WERI-Rb-1 (cell line): ENCODE results near the gene HSDL2.

Experiments
- DNase-seq: peaks from one replicate; pipeline ENCODE4 v3.0.0-alpha.2; 2020
- H3K27ac ChIP-seq: fragments of 250-450 bp; sonication (Bioruptor Pico); 2 replicates; pipeline ENCODE4 v1.5.1; 2020; ENCODE audit warnings: mild to moderate bottlenecking, moderate library complexity
- H3K27me3 ChIP-seq: fragments of 250-450 bp; sonication (Bioruptor Pico); 2 replicates; pipeline ENCODE4 v1.5.1; 2021; ENCODE audit warnings: mild to moderate bottlenecking, low read depth, moderate library complexity; ENCODE audit not compliant: insufficient read depth, severe bottlenecking
- H3K36me3 ChIP-seq: fragments of 250-450 bp; sonication (Bioruptor Pico); 2 replicates; pipeline ENCODE4 v1.5.1; 2020; ENCODE audit warnings: mild to moderate bottlenecking, moderate library complexity
- H3K4me3 ChIP-seq: 2 replicates; pipeline ENCODE4 v1.5.1; 2011; ENCODE audit warnings: low read depth, mild to moderate bottlenecking, control low read depth, low read length
- H3K9me3 ChIP-seq: fragments of 250-450 bp; sonication (Bioruptor Pico); 2 replicates; pipeline ENCODE4 v1.5.1; 2021; ENCODE audit warnings: mild to moderate bottlenecking, moderate library complexity; ENCODE audit not compliant: severe bottlenecking
- TF ChIP-seq, protein P1 (sequence below): IDR thresholded peaks from 2 replicates; pipeline ENCODE4 v1.5.1; 2011; ENCODE audit warnings: low read depth, mild to moderate bottlenecking, control low read depth, inconsistent platforms, low read length

HSDL2 gene

DNA sequence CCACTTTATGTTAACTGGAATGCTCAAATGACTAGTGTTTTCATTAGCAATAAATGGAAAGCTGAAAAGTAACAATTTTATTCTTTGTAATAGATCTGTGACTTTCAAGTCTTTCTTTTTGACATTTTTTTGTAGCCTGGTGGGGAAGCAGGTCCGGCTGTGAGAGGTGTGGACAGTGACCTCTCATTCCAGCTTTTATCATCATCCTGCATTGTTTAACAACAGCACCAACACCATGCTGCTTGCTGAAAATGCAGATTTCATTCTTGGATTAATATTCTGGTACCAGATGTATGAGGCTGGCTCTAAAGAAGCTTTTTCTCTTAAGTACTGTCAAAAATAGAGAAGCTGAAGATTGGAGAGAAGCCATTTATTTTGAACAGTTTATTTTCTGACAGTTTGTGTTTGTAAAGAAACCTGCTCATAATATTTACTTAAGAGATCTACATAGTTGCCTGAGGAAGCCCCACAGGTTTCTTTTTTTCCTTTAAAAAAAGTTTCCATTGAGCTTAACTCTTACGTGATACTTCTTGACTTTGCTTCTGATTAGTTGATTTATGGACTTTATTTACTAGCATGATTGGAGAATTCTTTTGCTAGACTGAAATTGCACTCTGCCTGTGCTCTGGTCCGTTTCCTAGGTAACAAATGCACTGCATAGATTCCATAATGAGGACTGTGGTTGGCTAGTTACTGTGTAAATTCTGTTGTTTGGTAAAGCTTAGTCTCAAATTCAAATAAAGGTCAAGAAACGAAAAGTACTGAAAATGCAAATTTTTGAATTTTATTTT, 110.2 kb downstream of the HSDL2 start:
- peaks cover 5% of the 10 kb centered on the region for H3K9me3 ChIP-seq
- H3K27ac ChIP-seq, result no peak overlapping the region

DNA sequence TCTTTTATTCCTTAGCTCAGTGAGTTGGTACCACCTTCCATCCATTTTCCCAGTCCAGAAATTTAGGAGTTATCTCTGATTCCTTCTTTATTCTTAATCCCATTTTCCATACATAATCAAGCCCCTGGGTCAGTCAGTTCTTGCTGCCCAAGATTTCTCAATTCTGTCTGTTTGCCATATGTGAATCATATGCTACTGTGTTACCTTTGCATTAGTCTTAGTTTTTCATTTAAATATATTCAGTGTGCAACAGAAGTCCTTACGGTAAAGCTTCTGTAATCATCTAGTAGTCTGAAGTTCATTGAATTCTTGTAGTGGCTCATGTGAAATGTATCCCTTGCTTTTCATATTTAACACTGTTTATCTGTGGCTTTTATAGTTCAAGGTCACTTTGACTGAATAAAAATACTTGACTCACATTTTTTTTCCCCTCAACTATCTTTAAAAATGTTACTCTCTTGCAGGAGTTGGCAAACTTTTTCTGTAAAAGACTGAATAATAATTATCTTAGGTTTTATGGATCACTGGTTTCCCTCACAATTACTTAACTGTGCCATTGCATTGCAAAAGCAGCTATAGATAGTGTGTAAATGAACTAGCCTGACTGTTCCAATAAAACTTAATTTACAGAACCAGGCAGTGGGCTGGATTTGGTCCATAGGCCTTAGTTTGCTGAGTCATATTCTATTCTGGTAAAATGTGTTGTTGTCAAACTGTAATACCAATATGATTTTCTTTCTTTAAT, 113.7 kb downstream of the HSDL2 start:
- Histone ChIP-seq H3K27me3 (no peaks in the 10 kb centered on the region), H3K27ac (no peak overlapping the region), H3K4me3 (no peak overlapping the region), H3K9me3 (peaks cover 5% of the 10 kb centered on the region), H3K36me3 (peaks cover 40% of the 10 kb centered on the region)
- no peak for DNase-seq
- TF ChIP-seq, protein P1, sequence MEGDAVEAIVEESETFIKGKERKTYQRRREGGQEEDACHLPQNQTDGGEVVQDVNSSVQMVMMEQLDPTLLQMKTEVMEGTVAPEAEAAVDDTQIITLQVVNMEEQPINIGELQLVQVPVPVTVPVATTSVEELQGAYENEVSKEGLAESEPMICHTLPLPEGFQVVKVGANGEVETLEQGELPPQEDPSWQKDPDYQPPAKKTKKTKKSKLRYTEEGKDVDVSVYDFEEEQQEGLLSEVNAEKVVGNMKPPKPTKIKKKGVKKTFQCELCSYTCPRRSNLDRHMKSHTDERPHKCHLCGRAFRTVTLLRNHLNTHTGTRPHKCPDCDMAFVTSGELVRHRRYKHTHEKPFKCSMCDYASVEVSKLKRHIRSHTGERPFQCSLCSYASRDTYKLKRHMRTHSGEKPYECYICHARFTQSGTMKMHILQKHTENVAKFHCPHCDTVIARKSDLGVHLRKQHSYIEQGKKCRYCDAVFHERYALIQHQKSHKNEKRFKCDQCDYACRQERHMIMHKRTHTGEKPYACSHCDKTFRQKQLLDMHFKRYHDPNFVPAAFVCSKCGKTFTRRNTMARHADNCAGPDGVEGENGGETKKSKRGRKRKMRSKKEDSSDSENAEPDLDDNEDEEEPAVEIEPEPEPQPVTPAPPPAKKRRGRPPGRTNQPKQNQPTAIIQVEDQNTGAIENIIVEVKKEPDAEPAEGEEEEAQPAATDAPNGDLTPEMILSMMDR, result no peak

More for the DNA sequence above, 110.2 kb downstream of the HSDL2 start:
- TF ChIP-seq, protein P1, result no peak
- Histone ChIP-seq H3K27me3 (no peaks in the 10 kb centered on the region), H3K36me3 (peaks cover 37% of the 10 kb centered on the region), H3K4me3 (no peak overlapping the region)
- DNase-seq, result no peak

DNA sequence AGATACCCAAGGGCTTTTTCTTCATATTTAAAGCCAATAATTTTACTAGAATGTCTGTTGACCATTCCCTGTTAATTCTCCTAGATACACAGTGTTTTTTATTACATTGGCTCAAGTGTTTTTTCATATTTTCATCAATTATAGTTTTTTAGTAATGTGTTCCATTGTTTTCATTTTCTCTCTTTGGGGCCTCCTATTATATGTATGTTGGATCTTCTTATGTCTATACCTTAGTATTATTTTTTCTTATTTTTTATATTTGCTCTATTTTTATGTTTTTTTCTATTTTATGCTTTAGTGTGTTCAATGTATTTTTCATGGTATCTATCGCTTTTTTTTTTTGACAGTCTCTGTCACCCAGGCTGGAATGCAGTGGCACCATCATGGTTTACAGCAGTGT, 114.2 kb downstream of the HSDL2 start:
- Histone ChIP-seq H3K4me3 (no peak overlapping the region), H3K27ac (no peak overlapping the region), H3K36me3 (peaks cover 45% of the 10 kb centered on the region), H3K9me3 (peaks cover 5% of the 10 kb centered on the region), H3K27me3 (no peaks in the 10 kb centered on the region)
- TF ChIP-seq, protein P1, result no peak
- no peak for DNase-seq

DNA sequence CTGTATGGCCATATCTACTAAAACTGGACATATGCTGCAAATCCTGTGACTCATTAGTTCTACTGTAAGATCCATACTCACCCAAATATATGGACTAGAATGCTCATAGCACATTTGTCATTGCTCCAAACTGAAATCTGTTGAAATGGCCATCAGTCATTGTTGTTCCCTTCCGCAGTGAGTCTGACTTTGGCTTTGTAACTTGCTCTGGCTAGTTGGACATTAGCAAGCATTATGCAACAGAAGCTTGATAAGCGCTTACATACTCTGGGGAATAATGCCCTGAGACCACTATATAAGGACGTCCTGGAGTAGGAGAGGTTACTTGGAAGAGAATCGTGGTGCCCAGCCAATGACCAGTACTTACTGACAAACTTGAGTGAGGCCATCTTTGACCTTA, 115.7 kb downstream of the HSDL2 start:
- no peak overlapping the region for H3K4me3 ChIP-seq
- H3K27ac ChIP-seq, result no peak overlapping the region
- peaks cover 52% of the 10 kb centered on the region for H3K36me3 ChIP-seq
- H3K9me3 ChIP-seq, result peaks cover 5% of the 10 kb centered on the region
- TF ChIP-seq, protein P1, result no peak
- no peaks in the 10 kb centered on the region for H3K27me3 ChIP-seq
- DNase-seq, result no peak

DNA sequence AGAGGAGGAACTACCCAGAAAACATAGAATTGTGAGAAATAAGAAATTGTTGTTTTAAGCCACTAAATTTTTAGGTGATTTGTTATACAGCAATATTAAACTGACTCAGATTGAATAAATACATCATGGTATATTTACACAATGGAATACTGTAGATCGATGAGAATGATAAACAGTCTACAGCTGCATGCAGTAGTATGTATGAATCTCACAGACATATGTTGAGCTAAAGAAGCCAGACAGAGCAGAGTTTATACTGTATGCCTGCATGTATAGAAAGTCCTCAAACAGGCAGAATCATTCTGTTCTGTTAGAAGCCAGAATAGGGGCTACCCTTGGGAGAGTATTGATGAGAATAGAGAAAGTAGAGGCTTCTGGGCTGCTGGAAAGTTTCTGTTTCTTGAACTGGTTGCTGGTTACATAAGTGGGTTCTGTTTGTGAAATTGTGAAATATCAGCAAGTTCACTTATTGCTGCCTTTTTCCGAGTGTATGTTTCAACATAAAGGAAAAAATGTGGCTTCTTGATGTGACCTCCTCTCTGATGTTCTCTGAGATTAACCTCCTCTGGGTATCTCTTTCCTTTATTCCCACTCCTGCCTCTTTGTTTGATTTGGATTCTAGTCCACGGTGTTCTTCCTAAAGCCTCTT, 116.3 kb downstream of the HSDL2 start:
- H3K4me3 ChIP-seq, result no peak overlapping the region
- no peaks in the 10 kb centered on the region for H3K27me3 ChIP-seq
- TF ChIP-seq, protein P1, result no peak
- H3K36me3 ChIP-seq, result peaks cover 47% of the 10 kb centered on the region
- peaks cover 5% of the 10 kb centered on the region for H3K9me3 ChIP-seq
- DNase-seq, result no peak
- H3K27ac ChIP-seq, result peak overlapping the region; percentile 28; the same call in 1 of the 2 replicates
